Measurements from ENCODE around the gene FCRL6.

DNA sequence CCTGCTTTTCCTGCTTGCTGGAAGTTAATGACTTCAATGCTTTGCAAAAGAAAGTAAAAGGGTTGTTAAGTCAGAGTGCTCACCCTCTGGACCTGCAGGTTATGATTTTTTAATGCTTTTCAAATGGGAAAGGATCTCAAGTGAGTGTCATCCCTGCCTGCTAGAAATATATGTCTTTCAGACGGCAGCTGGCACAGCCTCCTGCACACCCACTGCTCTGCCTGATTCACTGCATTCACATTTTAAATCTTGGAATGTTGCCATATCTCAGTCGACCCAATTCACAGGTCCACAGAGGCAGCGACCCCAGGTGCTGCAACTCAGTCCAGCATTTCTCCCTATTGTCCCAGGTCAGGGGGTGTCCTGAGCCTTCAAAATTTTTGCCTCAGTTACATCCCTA is 10.7 kb upstream of the FCRL6 start:
- TF ChIP-seq POLR2A (IDR thresholded peaks at IDR 0.05; ENCODE audit: low read depth, low read length): no peak
- TF ChIP-seq, protein P1, sequence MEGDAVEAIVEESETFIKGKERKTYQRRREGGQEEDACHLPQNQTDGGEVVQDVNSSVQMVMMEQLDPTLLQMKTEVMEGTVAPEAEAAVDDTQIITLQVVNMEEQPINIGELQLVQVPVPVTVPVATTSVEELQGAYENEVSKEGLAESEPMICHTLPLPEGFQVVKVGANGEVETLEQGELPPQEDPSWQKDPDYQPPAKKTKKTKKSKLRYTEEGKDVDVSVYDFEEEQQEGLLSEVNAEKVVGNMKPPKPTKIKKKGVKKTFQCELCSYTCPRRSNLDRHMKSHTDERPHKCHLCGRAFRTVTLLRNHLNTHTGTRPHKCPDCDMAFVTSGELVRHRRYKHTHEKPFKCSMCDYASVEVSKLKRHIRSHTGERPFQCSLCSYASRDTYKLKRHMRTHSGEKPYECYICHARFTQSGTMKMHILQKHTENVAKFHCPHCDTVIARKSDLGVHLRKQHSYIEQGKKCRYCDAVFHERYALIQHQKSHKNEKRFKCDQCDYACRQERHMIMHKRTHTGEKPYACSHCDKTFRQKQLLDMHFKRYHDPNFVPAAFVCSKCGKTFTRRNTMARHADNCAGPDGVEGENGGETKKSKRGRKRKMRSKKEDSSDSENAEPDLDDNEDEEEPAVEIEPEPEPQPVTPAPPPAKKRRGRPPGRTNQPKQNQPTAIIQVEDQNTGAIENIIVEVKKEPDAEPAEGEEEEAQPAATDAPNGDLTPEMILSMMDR (IDR thresholded peaks at IDR 0.05; ENCODE audit: extremely low read depth in 1 of 2, insufficient read depth in 1 of 2, low read depth in 1 of 2, low read length in 2 of 2): no peak
- TF ChIP-seq, protein P2, sequence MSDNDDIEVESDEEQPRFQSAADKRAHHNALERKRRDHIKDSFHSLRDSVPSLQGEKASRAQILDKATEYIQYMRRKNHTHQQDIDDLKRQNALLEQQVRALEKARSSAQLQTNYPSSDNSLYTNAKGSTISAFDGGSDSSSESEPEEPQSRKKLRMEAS (IDR thresholded peaks at IDR 0.05; ENCODE audit: insufficient read depth, insufficient read length): no peak
- no peak for TF ChIP-seq POLR2AphosphoS5 (IDR thresholded peaks at IDR 0.05; ENCODE audit: insufficient read depth, low read depth, low read length)
- no peak for TF ChIP-seq MYC (IDR thresholded peaks at IDR 0.05; ENCODE audit: low read depth, low read length)
- no peak for TF ChIP-seq EZH2 (IDR thresholded peaks at IDR 0.05; ENCODE audit: borderline replicate concordance, low read depth, low read length, severe bottlenecking)
- TF ChIP-seq GATA2 (IDR thresholded peaks at IDR 0.05; ENCODE audit: insufficient read depth, insufficient read length, low read depth, low read length): no peak
- TF ChIP-seq JUN (IDR thresholded peaks at IDR 0.05; ENCODE audit: borderline replicate concordance, insufficient read depth, insufficient read length, low read depth): no peak
- no peak for TF ChIP-seq FOS (IDR thresholded peaks at IDR 0.05; ENCODE audit: borderline replicate concordance, insufficient read depth, low read length)
